NCI-H2227 (cell line): Measurements from ENCODE around the gene GLIPR2.
"Not testable (repeated sequence)": the region's sequence is repeated elsewhere in the genome, so short reads cannot be mapped to it uniquely, and the experiment has no call there.

Experiments
- DNase-seq: peaks from one replicate; lab custom pipeline; 2025; ENCODE audit not compliant: unreplicated experiment; lab: John Stamatoyannopoulos, UW

Gene GLIPR2, protein sequence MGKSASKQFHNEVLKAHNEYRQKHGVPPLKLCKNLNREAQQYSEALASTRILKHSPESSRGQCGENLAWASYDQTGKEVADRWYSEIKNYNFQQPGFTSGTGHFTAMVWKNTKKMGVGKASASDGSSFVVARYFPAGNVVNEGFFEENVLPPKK

GRCh38 chr9:36136272-36136893 is at the start of gene GLIPR2:
Gene GLIPR2 (plus strand): TSS chr9:36136733. CDS start chr9:36136779, 46 bp downstream.
- DNase-seq, result peak; percentile 40

- DNase-seq, result not testable (repeated sequence)
Observed at GRCh38 chr9:36087054-36087453, 49.5 kb upstream of the GLIPR2 start.

- DNase-seq, result no peak
Observed at GRCh38 chr9:36088020-36088419, 48.5 kb upstream of the GLIPR2 start.

DNA sequence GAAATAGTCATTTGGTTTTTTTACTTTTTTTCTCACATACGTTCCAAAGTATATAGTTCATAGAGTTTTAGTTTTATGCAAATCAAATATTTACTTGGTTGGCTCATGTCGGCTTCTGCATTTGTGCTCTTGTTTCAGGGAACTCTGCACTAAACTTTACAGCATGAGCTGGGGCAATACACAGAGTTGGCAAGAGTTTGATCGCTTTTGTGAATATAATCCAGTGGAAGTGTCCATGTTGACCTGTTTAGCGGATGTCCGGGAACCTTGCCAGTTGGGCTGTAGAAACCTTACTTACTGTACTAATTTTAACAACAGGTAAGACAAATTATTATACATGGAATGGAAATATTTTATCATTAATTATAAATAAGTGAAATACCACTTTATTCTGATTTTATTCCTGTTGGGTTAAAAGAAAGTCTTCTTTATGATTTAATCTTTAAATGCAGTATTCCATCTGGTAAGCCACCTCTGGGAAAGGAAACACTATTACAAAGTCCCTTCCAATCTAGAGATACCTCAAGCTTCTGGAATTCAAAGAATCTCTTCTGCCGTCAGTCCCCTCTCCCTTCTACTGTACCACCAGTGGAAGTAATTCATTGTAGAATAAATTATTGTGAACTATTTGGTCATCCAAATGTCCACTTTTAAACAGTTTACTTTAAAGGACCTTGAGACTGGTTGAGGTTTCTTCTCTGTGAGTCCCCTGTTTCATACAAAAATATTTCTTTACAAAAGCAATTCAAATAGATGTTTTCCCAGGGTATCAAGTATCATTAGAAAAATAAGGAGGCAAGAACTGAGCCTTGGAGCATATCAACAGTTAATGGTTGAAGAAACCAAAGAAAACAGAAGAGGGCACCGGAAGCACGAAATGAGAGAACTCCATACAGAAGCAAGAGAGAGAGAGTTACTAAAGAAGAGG is 45.2 kb upstream of the GLIPR2 start:
- no peak for DNase-seq

GRCh38 chr9:36092014-36092413 is 44.5 kb upstream of the GLIPR2 start:
- DNase-seq, result no peak

DNA sequence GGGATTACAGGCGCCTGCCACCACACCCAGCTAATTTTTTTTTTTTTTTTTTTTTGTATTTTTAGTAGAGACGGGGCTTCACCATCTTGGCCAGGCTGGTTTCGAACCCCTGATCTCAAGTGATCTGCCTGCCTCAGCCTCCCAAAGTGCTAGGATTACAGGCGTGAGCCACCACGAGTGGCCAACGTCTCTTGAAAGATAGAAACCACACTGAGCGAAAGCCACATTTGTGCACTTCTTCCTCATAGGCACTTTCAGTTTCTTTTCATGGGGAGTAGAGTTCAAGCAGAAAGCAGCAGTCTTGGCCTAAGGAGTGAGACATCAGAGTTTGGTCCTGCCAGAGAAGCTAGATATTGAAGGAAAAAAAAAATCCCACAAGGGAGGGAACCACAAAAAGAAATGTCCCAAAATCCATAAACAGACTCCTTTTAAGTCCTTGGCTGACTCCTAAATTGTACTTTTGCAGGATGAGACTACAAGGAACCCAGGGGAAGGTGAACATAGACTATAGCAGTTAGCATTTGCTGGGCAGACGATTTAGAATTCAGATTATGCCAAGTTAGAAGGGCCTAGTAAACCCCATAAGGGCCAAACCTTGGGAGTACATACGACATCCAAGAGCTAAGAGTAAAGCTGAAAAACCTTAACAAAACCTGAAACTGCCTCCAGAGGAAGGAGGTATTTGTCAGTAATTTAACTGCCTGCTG is 43.9 kb upstream of the GLIPR2 start:
- no peak for DNase-seq

- DNase-seq, result no peak
Observed at GRCh38 chr9:36093384-36093783, 43.1 kb upstream of the GLIPR2 start.

DNA sequence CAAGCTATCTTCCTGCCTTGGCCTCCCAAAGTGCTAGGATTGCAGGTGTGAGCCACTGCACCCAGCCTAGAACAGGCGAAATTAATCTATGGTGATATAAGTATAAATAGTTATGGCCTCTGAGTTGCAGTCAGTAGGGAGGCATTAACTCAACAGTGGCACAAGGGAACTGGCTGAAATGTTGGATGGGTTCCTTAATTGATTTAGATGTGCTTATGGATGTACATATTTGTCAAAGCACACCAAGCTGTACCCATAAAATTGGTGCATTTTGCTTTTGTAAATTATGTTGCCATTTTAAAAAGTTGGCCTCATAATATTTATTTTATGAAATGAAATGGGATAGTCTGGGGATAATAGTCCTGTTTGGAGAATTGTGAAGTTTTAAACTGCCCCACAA is 36.8 kb upstream of the GLIPR2 start:
- no peak for DNase-seq

- DNase-seq, result no peak
Observed at GRCh38 chr9:36100532-36100931, 36.0 kb upstream of the GLIPR2 start.

GRCh38 chr9:36101916-36102741 is 34.4 kb upstream of the GLIPR2 start:
- DNase-seq, result no peak

DNA sequence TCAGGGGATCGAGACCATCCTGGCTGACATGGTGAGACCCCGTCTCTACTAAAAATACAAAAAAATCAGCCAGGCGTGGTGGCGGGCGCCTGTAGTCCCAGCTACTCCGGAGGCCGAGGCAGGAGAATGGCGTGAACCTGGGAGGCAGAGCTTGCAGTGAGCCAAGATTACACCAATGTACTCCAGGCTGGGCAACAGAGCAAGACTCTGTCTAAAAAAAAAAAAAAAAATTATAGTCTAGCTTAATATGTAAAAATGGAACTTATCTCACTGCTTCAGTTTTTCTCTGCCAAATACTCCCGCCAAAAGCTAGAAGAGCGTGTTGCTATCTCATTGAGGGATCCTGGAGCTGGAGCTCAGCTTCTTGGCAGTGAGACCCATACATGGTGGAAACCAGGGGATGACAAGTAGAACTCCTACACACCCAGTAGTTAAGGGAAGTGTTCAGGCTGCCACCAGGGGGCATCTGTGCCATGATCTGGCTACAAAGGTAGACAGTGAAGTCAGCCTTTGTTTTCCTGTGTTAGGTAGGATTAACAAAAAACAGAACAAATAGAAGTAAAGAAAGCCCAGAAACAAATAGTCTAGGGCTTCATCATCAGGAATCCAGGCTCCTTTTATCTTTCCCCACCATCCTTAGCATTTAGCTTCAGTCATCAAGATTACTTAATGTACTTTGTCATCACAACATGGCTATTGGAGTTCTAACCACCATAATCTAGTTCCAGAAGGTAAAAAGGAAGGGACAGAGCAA is 33.6 kb upstream of the GLIPR2 start:
- peak; percentile 75 for DNase-seq

GRCh38 chr9:36109071-36109470 is 27.5 kb upstream of the GLIPR2 start:
- DNase-seq, result no peak

GRCh38 chr9:36110434-36110833 is 26.1 kb upstream of the GLIPR2 start:
- DNase-seq, result no peak

DNA sequence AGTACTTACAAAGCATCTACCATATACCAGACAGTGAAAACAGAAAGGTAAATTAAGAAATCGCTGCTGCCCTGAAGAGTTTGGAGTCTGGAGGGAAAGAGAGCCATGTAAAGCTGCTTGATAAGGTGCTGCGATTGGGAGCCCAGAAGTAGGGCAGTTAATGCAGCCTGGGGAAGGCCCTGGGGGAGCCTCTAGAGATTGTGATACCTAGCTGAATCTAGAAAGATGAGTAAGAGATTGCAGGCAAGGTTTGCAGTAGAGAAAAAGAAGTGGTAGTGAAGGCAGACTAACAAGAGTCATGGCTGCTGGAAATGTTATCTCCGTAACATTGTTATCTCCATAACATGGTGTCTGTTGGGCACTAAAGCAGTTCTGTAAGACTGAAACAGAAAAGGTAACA is 24.0 kb upstream of the GLIPR2 start:
- no peak for DNase-seq

DNA sequence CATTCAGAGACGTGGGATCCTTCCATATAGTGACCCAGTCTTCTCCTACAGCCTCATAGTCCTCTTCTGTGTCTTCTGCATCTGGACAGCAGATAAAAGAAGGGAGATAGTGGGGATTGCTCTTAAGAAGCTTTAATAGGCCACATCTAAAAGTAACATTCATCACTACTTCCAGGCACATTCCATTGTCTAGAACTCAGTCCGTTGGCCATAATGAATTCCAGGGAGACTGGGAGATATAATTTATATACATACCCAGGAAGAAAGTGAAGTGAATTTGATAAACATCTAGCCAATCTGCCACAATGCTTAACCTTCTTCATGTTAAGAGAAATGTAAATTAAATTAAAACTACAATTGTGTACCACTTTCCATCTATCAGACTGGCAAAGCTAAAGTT is 22.5 kb upstream of the GLIPR2 start:
- DNase-seq, result no peak

DNA sequence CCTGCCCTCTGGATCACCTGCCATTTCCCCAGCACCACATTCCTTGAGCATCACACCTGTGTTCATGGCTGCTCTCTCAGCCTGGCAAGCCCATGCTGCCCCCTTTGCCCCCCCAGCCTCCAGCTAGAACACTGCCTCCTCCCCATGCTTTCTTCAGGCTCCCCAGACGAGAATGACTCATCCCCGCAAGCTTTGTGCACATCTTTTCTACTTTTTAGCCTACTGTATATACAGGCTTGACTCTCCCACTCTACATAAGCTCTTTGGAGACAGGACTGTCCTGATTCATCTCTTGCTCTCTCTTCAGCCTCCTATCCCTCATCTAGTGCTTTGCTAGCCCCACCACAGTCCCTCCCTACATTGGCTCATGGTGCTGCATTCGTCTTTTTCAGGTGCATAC is 19.9 kb upstream of the GLIPR2 start:
- DNase-seq, result no peak

DNA sequence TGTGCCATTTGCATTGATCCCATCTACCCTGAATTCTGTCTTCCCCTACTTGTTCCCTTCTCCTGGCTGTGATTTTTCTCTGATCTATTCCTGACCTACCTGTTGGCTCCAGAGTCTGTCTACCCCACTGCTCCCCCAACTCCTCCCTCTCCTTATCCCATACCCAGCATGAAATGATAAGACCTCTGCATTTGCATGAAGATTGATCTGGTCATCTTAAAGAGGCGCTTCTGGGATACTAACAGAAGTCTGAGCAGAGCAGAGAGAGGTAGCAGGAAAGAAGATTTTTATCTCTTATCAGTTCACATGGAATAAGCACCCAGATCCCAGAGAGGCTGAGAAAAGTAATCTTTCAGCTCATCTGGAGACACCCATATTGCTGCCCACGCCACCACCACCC is 18.3 kb upstream of the GLIPR2 start:
- no peak for DNase-seq

DNA sequence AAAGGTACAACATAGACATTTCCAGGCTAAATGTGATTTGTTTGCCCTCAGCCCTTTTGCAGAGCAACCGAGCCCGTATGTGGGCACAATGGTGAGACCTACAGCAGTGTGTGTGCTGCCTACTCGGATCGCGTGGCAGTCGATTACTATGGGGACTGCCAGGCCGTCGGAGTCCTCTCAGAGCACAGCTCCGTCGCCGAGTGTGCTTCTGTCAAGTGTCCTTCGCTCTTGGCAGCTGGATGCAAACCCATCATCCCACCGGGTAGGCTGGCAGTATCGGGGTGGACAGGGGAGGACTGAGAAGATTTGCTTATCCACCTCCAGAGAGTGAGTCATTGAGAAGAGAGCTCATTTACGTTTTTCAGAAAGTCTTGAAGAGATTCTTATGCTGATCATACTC is 17.8 kb upstream of the GLIPR2 start:
- no peak for DNase-seq

- DNase-seq, result no peak
Observed at GRCh38 chr9:36119476-36119875, 17.1 kb upstream of the GLIPR2 start.

GRCh38 chr9:36120705-36121104 is 15.8 kb upstream of the GLIPR2 start:
- no peak for DNase-seq
